ENCODE data around the gene HSD17B12. TPM values are rescaled to one million over a fixed set of nuclear protein-coding genes. Genes with fewer than 3 reads are reported as not detected.

HSD17B12 gene
- total and polyA plus RNA-seq, 2 of the 8 experiments (the other 6 are each of a cell fraction or from before 2014, with no cell fraction given) = 46.0 to 121 TPM

DNA sequence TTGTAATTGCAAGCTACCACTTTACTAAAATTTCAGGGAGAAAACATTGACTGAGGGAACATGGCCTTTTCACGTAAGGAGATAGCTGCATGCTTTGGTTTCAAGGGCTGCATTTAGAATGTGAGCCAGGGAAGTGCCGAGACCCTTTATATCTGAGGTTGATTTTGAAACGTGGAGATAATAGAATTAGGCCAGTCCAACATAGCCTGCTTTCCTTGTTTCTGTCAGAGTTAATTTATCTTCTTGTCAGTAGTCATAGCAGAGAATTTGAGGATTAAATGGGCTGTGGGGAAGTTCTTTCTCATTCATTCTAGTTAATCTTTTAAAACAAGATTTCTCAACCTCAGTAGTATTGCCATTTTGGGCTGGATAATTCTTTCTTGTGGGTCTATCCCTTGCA, 212.3 kb downstream of the HSD17B12 start:
- no peak overlapping the region for H2AK5ac ChIP-seq (ENCODE audit: low read depth, low read length)
- no peaks in the 10 kb centered on the region for H3K23me2 ChIP-seq (ENCODE audit: low read depth, low read length)
- no peak for TF ChIP-seq SRF (IDR thresholded peaks at IDR 0.05; ENCODE audit: low read depth, low read length)
- TF ChIP-seq NRF1 (IDR thresholded peaks at IDR 0.05; ENCODE audit: low read depth, low read length) = no peak
- no peak for TF ChIP-seq CBX8 (IDR thresholded peaks at IDR 0.05; ENCODE audit: borderline replicate concordance, low read depth, low read length)
- no peak for TF ChIP-seq SIN3A (conservative IDR thresholded peaks at IDR 0.05 in 1 of 2, IDR thresholded peaks at IDR 0.05 in 1 of 2; ENCODE audit: low read depth in 1 of 2, low read length in 2 of 2)
- no peak for TF ChIP-seq SIRT6 (IDR thresholded peaks at IDR 0.05; ENCODE audit: low read length)
- TF ChIP-seq CHD2 (IDR thresholded peaks at IDR 0.05; ENCODE audit: low read length) = no peak
- TF ChIP-seq SAP30 (IDR thresholded peaks at IDR 0.05; ENCODE audit: insufficient read depth, insufficient replicate concordance, low read length) = no peak
- no peak for TF ChIP-seq EGR1 (IDR thresholded peaks at IDR 0.05; ENCODE audit: borderline replicate concordance, low read depth, low read length)
- TF ChIP-seq KDM1A (IDR thresholded peaks at IDR 0.05; ENCODE audit: borderline replicate concordance, low read length) = no peak
- TF ChIP-seq HDAC2 (IDR thresholded peaks at IDR 0.05; ENCODE audit: borderline replicate concordance in 1 of 2, low read depth in 2 of 2, low read length in 2 of 2) = no peak
- TF ChIP-seq EZH2 (IDR thresholded peaks at IDR 0.05; ENCODE audit: low read depth, low read length, severe bottlenecking) = no peak
- no peak for TF ChIP-seq BACH1 (IDR thresholded peaks at IDR 0.05; ENCODE audit: low read length)
- H3K56ac ChIP-seq (replicated peaks; ENCODE audit: insufficient read length, low read depth, low read length) = no peak overlapping the region
- no peak overlapping the region for H3K4me2 ChIP-seq (ENCODE audit: insufficient read depth in 1 of 2, low read depth in 2 of 2, low read length in 2 of 2)
- no peak overlapping the region for H3K4me3 ChIP-seq (ENCODE audit: extremely low read depth in 1 of 4, insufficient read depth in 2 of 4, low read depth in 3 of 4, low read length in 4 of 4)
- no peak overlapping the region for H4K8ac ChIP-seq (ENCODE audit: extremely low read depth, insufficient read depth, low read length)
- H3K79me2 ChIP-seq (ENCODE audit: control insufficient read depth in 1 of 2, insufficient read depth in 2 of 2, low read length in 2 of 2) = no peaks in the 10 kb centered on the region
- no peaks in the 10 kb centered on the region for H3K9me3 ChIP-seq (ENCODE audit: insufficient read depth in 2 of 2, low read depth in 1 of 2, low read length in 1 of 2)
- H3K18ac ChIP-seq (ENCODE audit: extremely low read depth, low read length) = no peak overlapping the region
- H3K79me1 ChIP-seq (ENCODE audit: low read depth, low read length) = no peaks in the 10 kb centered on the region
- H2AFZ ChIP-seq (ENCODE audit: low read length) = no peak overlapping the region
- H4K5ac ChIP-seq (ENCODE audit: insufficient read length, low read depth, low read length) = no peak overlapping the region
- FAIRE-seq (no peak), DNase-seq (ENCODE audit: low read depth in 1 of 2, low spot score in 2 of 2) (no peak)
- H2BK12ac ChIP-seq (ENCODE audit: low read depth, low read length) = no peak overlapping the region
- no peak overlapping the region for H3K4ac ChIP-seq (replicated peaks; ENCODE audit: insufficient read length, low read depth, low read length)
- ChIA-PET POLR2A (ENCODE audit: partially characterized antibody) (no interaction called here), CTCF (ENCODE audit: partially characterized antibody) (interaction anchor here (0.9 to 4.5 kb wide), 8 partner anchors 12 to 178 kb away, joined by 3 to 37 read pairs (median 4); partner anchors contain the start of gene ALKBH3)
- no peak overlapping the region for H3K14ac ChIP-seq (ENCODE audit: insufficient read length)
- WGBS, 2 experiments (ENCODE audit: extremely low coverage in 1 of 2, insufficient coverage in 1 of 2, insufficient read length in 1 of 2, insufficient replicate concordance in 2 of 2, low coverage in 1 of 2, low lambda C conversion rate in 2 of 2, missing lambda C conversion rate in 1 of 2) = 57% methylated on average over 3 of the region's 3 CpGs; no CpG with 5 or more reads in 1 of the 2 experiments
- no peaks in the 10 kb centered on the region for H4K20me1 ChIP-seq (replicated peaks in 1 of 2; ENCODE audit: control insufficient read depth in 1 of 2, insufficient read depth in 2 of 2, low read length in 2 of 2)
- H4K91ac ChIP-seq (replicated peaks; ENCODE audit: insufficient read length, low read length) = no peak overlapping the region
- H3K36me3 ChIP-seq (ENCODE audit: control insufficient read depth in 2 of 4, insufficient read depth in 4 of 4, low read length in 3 of 4) = peaks cover 0 to 15% (median 2%) of the 10 kb centered on the region in 4 experiments; a peak in 4 of 8 replicates
- H2BK15ac ChIP-seq (ENCODE audit: low read length) = no peak overlapping the region
- H2BK20ac ChIP-seq (ENCODE audit: low read length) = no peak overlapping the region
- no peak overlapping the region for H3K27ac ChIP-seq (ENCODE audit: low read depth, low read length)
- no peak overlapping the region for H2BK5ac ChIP-seq (ENCODE audit: low read depth, low read length)
- no peak overlapping the region for H3K23ac ChIP-seq (ENCODE audit: insufficient read length)
- H3K27me3 ChIP-seq (replicated peaks in 1 of 4; ENCODE audit: control insufficient read depth in 3 of 4, extremely low read depth in 1 of 4, insufficient read depth in 3 of 4, low read length in 3 of 4) = no peaks in the 10 kb centered on the region
- H3K4me1 ChIP-seq (replicated peaks in 1 of 4; ENCODE audit: control insufficient read depth in 3 of 4, insufficient read depth in 4 of 4, low read length in 3 of 4) = no peaks in the 10 kb centered on the region
- no peak overlapping the region for H3K9ac ChIP-seq (replicated peaks in 1 of 4; ENCODE audit: extremely low read depth in 1 of 4, low read depth in 3 of 4, low read length in 3 of 4)
- no peak overlapping the region for H2BK120ac ChIP-seq (replicated peaks; ENCODE audit: low read depth, low read length)

All from H1 (cell line).